ENCODE data around the gene PCDHA4.
"Not testable (repeated sequence)": the region's sequence is repeated elsewhere in the genome, so short reads cannot be mapped to it uniquely, and the experiment has no call there.

Gene PCDHA4

GRCh38 chr5:140822281-140822629 is 15.4 kb downstream of the PCDHA4 start:
- no peak for DNase-seq

- not testable (repeated sequence) for DNase-seq
Observed at GRCh38 chr5:140822969-140823368, 16.1 kb downstream of the PCDHA4 start.

- DNase-seq = no peak
Observed at GRCh38 chr5:140823475-140823874, 16.6 kb downstream of the PCDHA4 start.

DNA sequence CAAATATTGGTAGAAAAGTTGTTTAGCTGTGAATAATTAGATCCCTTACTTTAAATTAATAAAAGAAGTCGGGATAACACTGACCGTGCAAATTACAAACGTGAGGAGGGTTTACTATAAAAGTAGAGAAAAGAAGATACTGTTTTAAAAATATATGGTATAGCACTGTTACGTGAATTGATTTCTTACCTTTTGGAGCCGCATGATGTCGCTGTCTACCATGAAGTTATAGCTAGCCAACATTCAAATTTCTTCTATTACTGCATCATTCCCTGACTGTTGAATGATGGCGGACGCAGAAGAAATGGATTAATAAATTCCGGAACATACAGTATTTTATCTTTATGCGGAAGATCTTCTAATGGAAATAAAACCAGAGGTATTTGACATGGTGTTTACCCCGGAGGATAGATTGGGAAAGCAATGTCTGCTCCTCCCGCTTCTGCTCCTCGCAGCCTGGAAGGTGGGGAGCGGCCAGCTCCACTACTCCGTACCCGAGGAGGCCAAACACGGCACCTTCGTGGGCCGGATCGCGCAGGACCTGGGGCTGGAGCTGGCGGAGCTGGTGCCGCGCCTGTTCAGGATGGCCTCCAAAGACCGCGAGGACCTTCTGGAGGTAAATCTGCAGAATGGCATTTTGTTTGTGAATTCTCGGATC is 21.0 kb downstream of the PCDHA4 start, which contains the start of gene PCDHA6:
PCDHA6 (plus strand) TSS at position 257 of the 658 bp plus-strand sequence; CDS start at position 389, 132 bp downstream.
- no peak for DNase-seq

- no peak for DNase-seq
Observed at GRCh38 chr5:140828362-140828737, 21.5 kb downstream of the PCDHA4 start.

GRCh38 chr5:140829511-140830501 is 22.9 kb downstream of the PCDHA4 start:
- DNase-seq = not testable (repeated sequence)

GRCh38 chr5:140833993-140834392 is 27.1 kb downstream of the PCDHA4 start, which contains the start of gene PCDHA7:
Gene PCDHA7 (plus strand): TSS chr5:140834269. CDS start chr5:140834384, 115 bp downstream.
- no peak for DNase-seq

DNA sequence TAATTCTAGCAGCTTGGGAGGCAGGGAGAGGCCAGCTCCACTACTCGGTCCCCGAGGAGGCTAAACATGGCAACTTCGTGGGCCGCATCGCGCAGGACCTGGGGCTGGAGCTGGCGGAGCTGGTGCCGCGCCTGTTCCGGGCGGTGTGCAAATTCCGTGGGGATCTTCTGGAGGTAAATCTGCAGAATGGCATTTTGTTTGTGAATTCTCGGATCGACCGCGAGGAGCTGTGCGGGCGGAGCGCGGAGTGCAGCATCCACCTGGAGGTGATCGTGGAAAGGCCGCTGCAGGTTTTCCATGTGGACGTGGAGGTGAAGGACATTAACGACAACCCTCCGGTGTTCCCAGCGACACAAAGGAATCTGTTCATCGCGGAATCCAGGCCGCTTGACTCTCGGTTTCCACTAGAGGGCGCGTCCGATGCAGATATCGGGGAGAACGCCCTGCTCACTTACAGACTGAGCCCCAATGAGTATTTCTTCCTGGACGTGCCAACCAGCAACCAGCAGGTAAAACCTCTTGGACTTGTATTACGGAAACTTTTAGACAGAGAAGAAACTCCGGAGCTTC is 27.7 kb downstream of the PCDHA4 start:
- DNase-seq = not testable (repeated sequence)

- DNase-seq = no peak
Observed at GRCh38 chr5:140835622-140836510, 29.0 kb downstream of the PCDHA4 start.

- peak; percentile 31 for DNase-seq
Observed at GRCh38 chr5:140840978-140841962, 34.4 kb downstream of the PCDHA4 start, which contains the start of gene PCDHA8. Gene PCDHA8 (plus strand): TSS chr5:140841187. CDS start chr5:140841322, 135 bp downstream.

- DNase-seq = no peak
Observed at GRCh38 chr5:140842798-140843733, 36.2 kb downstream of the PCDHA4 start.

DNA sequence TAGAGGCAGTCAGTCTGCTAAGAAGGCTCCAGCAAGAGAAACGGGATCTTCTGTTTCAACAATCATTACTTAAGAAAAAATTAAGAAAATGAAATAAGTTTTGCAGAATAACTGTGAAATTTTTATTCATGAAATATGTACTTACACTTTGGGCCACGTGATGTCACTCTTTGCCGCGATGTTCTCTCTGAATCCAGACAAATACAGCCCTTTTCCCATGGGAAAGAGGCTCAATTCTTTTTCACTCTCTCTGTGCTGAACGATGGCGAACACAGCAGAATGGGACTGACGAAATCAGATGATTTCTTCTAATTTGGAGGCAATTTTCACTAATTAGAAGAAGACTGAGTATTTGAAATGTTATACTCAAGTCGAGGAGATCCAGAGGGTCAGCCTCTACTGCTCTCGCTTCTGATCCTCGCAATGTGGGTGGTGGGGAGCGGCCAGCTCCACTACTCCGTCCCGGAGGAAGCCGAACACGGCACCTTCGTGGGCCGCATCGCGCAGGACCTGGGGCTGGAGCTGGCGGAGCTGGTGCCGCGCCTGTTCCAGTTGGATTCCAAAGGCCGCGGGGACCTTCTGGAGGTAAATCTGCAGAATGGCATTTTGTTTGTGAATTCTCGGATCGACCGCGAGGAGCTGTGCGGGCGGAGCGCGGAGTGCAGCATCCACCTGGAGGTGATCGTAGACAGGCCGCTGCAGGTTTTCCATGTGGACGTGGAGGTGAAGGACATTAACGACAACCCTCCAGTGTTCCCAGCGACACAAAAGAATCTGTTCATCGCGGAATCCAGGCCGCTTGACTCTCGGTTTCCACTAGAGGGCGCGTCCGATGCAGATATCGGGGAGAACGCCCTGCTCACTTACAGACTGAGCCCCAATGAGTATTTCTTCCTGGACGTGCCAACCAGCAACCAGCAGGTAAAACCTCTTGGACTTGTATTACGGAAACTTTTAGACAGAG is 41.6 kb downstream of the PCDHA4 start, which contains the start of gene PCDHA9:
PCDHA9 (plus strand) TSS at position 244 of the 964 bp plus-strand sequence; CDS start at position 358, 114 bp downstream.
- DNase-seq = not testable (repeated sequence)

GRCh38 chr5:140849831-140850634 is 43.2 kb downstream of the PCDHA4 start:
- not testable (repeated sequence) for DNase-seq

- no peak for DNase-seq
Observed at GRCh38 chr5:140855772-140856674, 49.2 kb downstream of the PCDHA4 start, which contains the start of gene PCDHA10. Gene PCDHA10 (plus strand): TSS chr5:140855897. CDS start chr5:140856049, 152 bp downstream.

- DNase-seq = no peak
Observed at GRCh38 chr5:140857177-140857986, 50.5 kb downstream of the PCDHA4 start.

DNA sequence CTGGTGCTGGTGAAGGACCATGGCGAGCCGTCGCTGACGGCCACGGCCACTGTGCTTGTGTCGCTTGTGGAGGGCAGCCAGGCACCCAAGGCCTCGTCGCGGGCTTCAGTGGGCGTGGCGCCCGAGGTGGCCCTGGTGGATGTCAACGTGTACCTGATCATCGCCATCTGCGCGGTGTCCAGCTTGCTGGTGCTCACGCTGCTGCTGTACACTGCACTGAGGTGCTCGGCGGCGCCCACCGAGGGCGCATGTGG is 51.0 kb downstream of the PCDHA4 start:
- no peak for DNase-seq

Data from stimulated activated CD8-positive, alpha-beta memory T cell treated with anti-CD3 and anti-CD28 coated beads, Interleukin-4, amount 100 ng/mL, for 48 hours (primary cell).